Tibial nerve (tissue), 3 donors: Measurements from ENCODE around the gene SLC6A17.

Experiments
- CTCF ChIP-seq, 5 experiments: fragments of 200-600 bp in 3 of 5; fragments of 450-650 bp in 2 of 5; sonication (generic) in 3 of 5; IDR thresholded peaks; one replicate each; pipeline ENCODE4 v1.5.1; 2016 to 2019; ENCODE audit warnings: antibody characterized with exemption in 5 of 5, mild to moderate bottlenecking in 3 of 5, moderate library complexity in 2 of 5
- POLR2A ChIP-seq, 2 donors: fragments of 450-650 bp; IDR thresholded peaks; one replicate each; pipeline ENCODE4 v1.6.1; 2017; ENCODE audit warnings: antibody characterized with exemption in 2 of 2, mild to moderate bottlenecking in 2 of 2, moderate library complexity in 2 of 2

DNA sequence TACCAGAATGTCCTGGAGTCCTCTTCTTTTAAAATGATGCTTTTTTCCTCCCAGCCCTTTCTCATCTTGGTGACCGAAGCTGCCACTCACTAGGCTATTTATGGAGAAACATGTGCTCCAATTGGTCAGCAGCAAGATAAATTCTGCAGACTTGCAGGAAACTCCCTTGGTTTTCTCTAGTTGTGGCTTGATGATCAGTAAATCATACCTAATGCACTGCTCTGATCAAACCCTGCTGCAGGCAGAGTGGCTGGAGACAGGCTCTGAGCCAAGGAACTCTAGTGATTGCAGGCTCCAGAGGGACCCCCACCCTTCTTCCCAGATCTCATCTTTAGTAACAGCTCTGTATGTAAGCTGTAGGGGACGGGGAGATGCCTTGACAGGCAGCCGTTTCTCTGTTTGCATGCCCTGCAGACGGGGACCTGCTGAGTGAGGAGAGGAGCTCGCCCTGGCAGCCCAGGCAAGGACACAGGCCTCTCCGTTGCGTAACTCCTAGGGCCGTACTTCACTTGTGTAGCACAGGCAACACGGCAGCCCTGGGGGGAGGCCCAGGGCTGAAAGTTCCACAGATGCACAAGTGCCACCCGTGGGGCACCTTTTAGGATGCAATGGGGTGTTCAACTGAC lies 14.5 kb downstream of the SLC6A17 start:
- TF ChIP-seq POLR2A (IDR thresholded peaks at IDR 0.05): no peak
- TF ChIP-seq CTCF (IDR thresholded peaks at IDR 0.05): no peak
